Measurements from ENCODE around the gene MEX3C.

- no peak for TF ChIP-seq CTCF (IDR thresholded peaks at IDR 0.05)
- no peak for TF ChIP-seq EP300 (IDR thresholded peaks at IDR 0.05)
These were observed 29.3 kb downstream of the MEX3C start for GRCh38 chr18:51168026-51168742.

All from upper lobe of left lung (tissue), 4 donors.